ENCODE results near the gene ENTPD2. TPM values are rescaled to one million over a fixed set of nuclear protein-coding genes. Genes with fewer than 3 reads are reported as not detected.

The ENTPD2 gene
- total RNA-seq, 4 donors from 2014 or later = not detected

GRCh38 chr9:137058521-137059234, 4.8 kb upstream of the ENTPD2 start:
- no peak for TF ChIP-seq CTCF (IDR thresholded peaks at IDR 0.05; ENCODE audit: low read depth)

- no peak for TF ChIP-seq CTCF (IDR thresholded peaks at IDR 0.05; ENCODE audit: low read depth)
These were observed 3.7 kb upstream of the ENTPD2 start for GRCh38 chr9:137057545-137057944.

GRCh38 chr9:137056739-137057415, 3.0 kb upstream of the ENTPD2 start:
- no peak for TF ChIP-seq CTCF (IDR thresholded peaks at IDR 0.05; ENCODE audit: low read depth)

GRCh38 chr9:137055385-137056364, 1.8 kb upstream of the ENTPD2 start:
- no peak for TF ChIP-seq CTCF (IDR thresholded peaks at IDR 0.05; ENCODE audit: low read depth)

GRCh38 chr9:137054932-137055384, 1.1 kb upstream of the ENTPD2 start:
- no peak for TF ChIP-seq CTCF (IDR thresholded peaks at IDR 0.05; ENCODE audit: low read depth)

DNA sequence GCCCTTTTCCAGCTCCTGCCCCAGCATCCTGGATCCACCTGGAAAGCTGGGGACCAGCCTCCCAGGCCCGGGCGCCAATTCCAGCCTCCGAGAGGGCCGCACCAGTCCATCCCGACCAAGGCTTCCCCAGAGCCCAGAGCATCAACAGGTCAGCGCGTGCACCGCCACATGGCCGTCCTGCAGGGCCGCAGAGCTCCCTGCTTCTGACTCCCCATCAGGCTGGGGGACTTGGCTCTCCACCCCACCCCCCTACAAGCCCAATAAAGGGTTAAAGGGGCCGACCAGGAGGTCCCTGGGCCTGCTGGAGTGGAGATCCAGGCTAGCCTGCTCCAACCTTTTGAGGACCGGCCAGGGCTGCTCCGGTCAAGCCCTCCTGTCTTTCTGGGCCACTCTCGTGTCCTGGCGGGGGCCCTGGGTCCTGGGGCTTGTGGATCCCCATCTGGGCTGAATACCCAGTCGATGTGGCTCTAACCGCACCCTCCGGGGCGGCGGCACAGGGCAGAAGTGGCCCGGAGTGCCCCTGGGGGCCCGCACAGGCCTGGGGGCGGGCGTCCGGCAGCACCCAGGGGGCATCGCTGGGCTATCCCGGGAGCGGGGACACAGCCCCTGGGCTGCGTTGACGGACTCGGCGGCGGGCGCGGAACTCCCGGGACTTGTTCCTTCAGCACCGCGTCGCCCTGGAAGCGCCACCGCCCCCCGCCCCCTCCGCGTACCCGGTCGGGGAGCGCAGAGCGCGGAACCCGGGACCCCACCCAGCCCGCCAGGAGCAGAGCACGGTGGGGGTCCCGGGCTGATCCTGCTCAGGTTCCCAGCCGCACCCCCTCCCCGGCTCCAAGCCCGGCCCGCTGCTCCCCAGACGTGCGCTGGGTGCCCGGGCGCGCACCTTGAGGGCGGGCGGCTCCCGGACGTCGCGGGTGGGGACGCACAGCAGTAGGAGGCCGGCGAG, 590 bp downstream of the ENTPD2 start:
- TF ChIP-seq CTCF (IDR thresholded peaks at IDR 0.05; ENCODE audit: low read depth) = no peak
